Keratinocyte (primary cell): ENCODE data around the gene GPC5. TPM values are rescaled to one million over a fixed set of nuclear protein-coding genes. Genes with fewer than 3 reads are reported as not detected.

Experiments
- DNase-seq: peaks from one replicate; pipeline ENCODE4 v3.0.0-alpha.2; 2011; ENCODE audit warnings: low read depth, missing footprints, low spot score
- FAIRE-seq: peaks from 2 replicates; lab custom pipeline; 2011; peaks lifted over from hg19 to GRCh38; lab: Jason Lieb, UNC
- H2AFZ ChIP-seq: 2 replicates; pipeline ENCODE4 v1.6.0; 2012; ENCODE audit warnings: low read length, control low read depth, inconsistent platforms; ENCODE audit not compliant: control insufficient read depth
- H3K27ac ChIP-seq: 2 replicates; pipeline ENCODE4 v1.5.1; 2011; ENCODE audit warnings: low read length; ENCODE audit not compliant: control insufficient read depth, insufficient read depth
- H3K27me3 ChIP-seq: 3 replicates; pipeline ENCODE4 v1.6.0; 2011; ENCODE audit warnings: low read length; ENCODE audit not compliant: control insufficient read depth, insufficient read depth; ENCODE audit errors: extremely low read depth
- H3K36me3 ChIP-seq, 2 experiments: 2 replicates in 1 of 2; 3 replicates in 1 of 2; pipeline ENCODE4 v1.5.1; 2011; ENCODE audit warnings: low read length in 2 of 2, mild to moderate bottlenecking in 1 of 2; ENCODE audit not compliant: control insufficient read depth in 2 of 2, insufficient read depth in 2 of 2; ENCODE audit errors: extremely low read depth in 1 of 2
- H3K4me1 ChIP-seq: 3 replicates; pipeline ENCODE4 v1.5.1; 2011; ENCODE audit warnings: low read length; ENCODE audit not compliant: control insufficient read depth, insufficient read depth; ENCODE audit errors: extremely low read depth
- H3K4me2 ChIP-seq: 3 replicates; pipeline ENCODE4 v1.6.0; 2011; ENCODE audit warnings: low read depth, low read length; ENCODE audit not compliant: control insufficient read depth, insufficient read depth; ENCODE audit errors: extremely low read depth
- H3K4me3 ChIP-seq, 3 experiments: fragments of 200-600 bp in 1 of 3; sonication (generic) in 1 of 3; 2 replicates in 2 of 3; 3 replicates in 1 of 3; pipeline ENCODE4 v1.5.1; 2011 to 2016; ENCODE audit warnings: low read length in 3 of 3, mild to moderate bottlenecking in 3 of 3, control low read depth in 2 of 3, inconsistent platforms in 1 of 3, low read depth in 1 of 3, mixed read lengths in 1 of 3, mixed run types in 1 of 3, moderate library complexity in 1 of 3; ENCODE audit not compliant: control insufficient read depth in 2 of 3, insufficient read depth in 2 of 3; ENCODE audit errors: extremely low read depth in 1 of 3
- H3K79me2 ChIP-seq: 2 replicates; pipeline ENCODE4 v1.6.0; 2012; ENCODE audit warnings: low read length; ENCODE audit not compliant: control insufficient read depth, insufficient read depth
- H3K9ac ChIP-seq: 3 replicates; pipeline ENCODE4 v1.6.0; 2011; ENCODE audit warnings: low read length; ENCODE audit not compliant: control insufficient read depth, insufficient read depth; ENCODE audit errors: extremely low read depth
- H3K9me1 ChIP-seq: 3 replicates; pipeline ENCODE4 v1.6.0; 2011; ENCODE audit warnings: low read length; ENCODE audit not compliant: control insufficient read depth, insufficient read depth; ENCODE audit errors: extremely low read depth
- H3K9me3 ChIP-seq: 2 replicates; pipeline ENCODE4 v1.5.1; 2012; ENCODE audit warnings: low read depth, low read length; ENCODE audit not compliant: control insufficient read depth
- H4K20me1 ChIP-seq: 3 replicates; pipeline ENCODE4 v1.6.0; 2011; ENCODE audit warnings: low read length; ENCODE audit not compliant: control insufficient read depth, insufficient read depth; ENCODE audit errors: extremely low read depth
- EZH2 ChIP-seq: IDR thresholded peaks from one replicate; pipeline ENCODE4 v1.6.1; 2012; ENCODE audit warnings: inconsistent platforms, mild to moderate bottlenecking, low read length, moderate library complexity
- dilution Hi-C: fragments of 300-500 bp; cut with MboI; formaldehyde crosslinking; loops from one replicate; pipeline ENCODE4 v1.7.0; 2020; ENCODE audit warnings: low sequenced_read_pairs; ENCODE audit not compliant: extremely low pct_ligation_motif_present
- polyA plus RNA-seq, 5 experiments: library from polyadenylated mRNA; depleted of rRNA in 3 of 5; stranded (reverse) in 3 of 5; stranded (forward) in 1 of 5; unstranded in 1 of 5; fragments of >200 nt; gene quantifications; 1 replicate in 1 of 5; 2 replicates in 3 of 5; 3 replicates in 1 of 5; pipeline versions ENCODE4 v1.2.1 to v1.2.3, GENCODE V29; 2011 to 2012; ENCODE audit warnings: missing spikeins in 2 of 5, low read depth in 1 of 5, low replicate concordance in 1 of 5
- TF ChIP-seq, protein P1 (sequence below), 3 experiments: IDR thresholded peaks in 1 of 3; conservative IDR thresholded peaks in 1 of 3; optimal IDR thresholded peaks in 1 of 3; 2 replicates in 2 of 3; 3 replicates in 1 of 3; pipeline versions ENCODE3 to v1.5.1; 2011; ENCODE audit warnings: low read length in 3 of 3, mild to moderate bottlenecking in 3 of 3, moderate library complexity in 2 of 3, control low read depth in 1 of 3, inconsistent platforms in 1 of 3; ENCODE audit not compliant: insufficient read depth in 2 of 3; ENCODE audit errors: extremely low read depth in 1 of 3

The GPC5 gene
- polyA plus RNA-seq, 1 donor (not counting 4 experiments of a cell fraction or from before 2014, with no cell fraction given) = 0.10 TPM

DNA sequence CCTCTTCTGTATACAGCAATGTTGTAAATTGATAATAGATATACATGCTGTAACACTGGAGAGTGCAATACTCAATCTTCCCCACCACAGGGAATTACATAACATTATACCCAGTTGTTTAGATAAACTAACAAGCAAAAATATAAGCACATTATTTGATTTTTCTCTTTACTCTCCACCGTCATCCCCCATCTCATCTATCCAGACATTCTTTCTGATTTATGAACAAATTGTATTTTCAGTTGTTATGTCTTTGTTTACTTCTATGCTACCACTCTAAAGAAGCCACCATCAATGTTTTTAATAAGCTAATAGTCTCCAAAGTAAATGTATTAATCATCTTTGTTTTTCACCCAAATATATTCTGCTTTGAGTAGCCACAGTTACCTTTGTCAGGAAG is 1337.5 kb downstream of the GPC5 start:
- Histone ChIP-seq H3K36me3 (no peaks in the 10 kb centered on the region), H3K79me2 (no peaks in the 10 kb centered on the region), H3K9ac (no peak overlapping the region), H3K4me1 (no peaks in the 10 kb centered on the region), H4K20me1 (no peaks in the 10 kb centered on the region), H2AFZ (no peak overlapping the region), H3K4me3 (no peak overlapping the region), H3K27me3 (no peaks in the 10 kb centered on the region), H3K27ac (no peak overlapping the region), H3K9me1 (no peaks in the 10 kb centered on the region), H3K4me2 (no peak overlapping the region), H3K9me3 (no peaks in the 10 kb centered on the region)
- dilution Hi-C loops = no loop called here
- no peak for FAIRE-seq
- TF ChIP-seq, protein P1, sequence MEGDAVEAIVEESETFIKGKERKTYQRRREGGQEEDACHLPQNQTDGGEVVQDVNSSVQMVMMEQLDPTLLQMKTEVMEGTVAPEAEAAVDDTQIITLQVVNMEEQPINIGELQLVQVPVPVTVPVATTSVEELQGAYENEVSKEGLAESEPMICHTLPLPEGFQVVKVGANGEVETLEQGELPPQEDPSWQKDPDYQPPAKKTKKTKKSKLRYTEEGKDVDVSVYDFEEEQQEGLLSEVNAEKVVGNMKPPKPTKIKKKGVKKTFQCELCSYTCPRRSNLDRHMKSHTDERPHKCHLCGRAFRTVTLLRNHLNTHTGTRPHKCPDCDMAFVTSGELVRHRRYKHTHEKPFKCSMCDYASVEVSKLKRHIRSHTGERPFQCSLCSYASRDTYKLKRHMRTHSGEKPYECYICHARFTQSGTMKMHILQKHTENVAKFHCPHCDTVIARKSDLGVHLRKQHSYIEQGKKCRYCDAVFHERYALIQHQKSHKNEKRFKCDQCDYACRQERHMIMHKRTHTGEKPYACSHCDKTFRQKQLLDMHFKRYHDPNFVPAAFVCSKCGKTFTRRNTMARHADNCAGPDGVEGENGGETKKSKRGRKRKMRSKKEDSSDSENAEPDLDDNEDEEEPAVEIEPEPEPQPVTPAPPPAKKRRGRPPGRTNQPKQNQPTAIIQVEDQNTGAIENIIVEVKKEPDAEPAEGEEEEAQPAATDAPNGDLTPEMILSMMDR (optimal IDR thresholded peaks at IDR 0.05 in 1 of 3, IDR thresholded peaks at IDR 0.05 in 1 of 3, conservative IDR thresholded peaks at IDR 0.05 in 1 of 3; ENCODE audit: extremely low read depth in 1 of 3, insufficient read depth in 2 of 3, low read length in 3 of 3) = no peak
- TF ChIP-seq EZH2 = no peak
- DNase-seq = no peak

DNA sequence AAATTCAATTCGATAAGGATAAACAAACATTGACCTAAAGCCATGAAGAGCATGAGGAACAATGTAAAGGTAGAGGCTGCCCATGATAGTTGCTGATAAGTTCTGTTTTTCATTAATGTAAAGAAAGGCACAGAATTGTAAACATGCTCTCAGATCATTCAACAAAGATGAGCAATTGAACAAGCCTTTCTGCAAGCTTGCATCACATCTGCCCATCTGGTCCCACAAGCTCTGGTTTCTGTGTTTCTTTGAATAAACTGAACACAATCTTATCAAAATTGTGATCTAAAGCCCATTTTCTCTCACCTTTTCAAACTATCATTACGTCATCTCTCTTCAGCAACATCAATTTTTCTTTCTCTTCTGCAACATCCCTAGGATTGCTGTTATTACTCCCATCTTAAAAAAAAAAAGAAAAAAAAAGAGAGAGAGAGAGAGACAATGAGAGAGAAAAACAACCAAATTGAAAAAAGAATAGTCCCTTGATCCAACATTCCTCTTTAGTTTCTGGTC is 1340.9 kb downstream of the GPC5 start:
- no peaks in the 10 kb centered on the region for H3K4me1 ChIP-seq
- no peaks in the 10 kb centered on the region for H3K79me2 ChIP-seq
- no peaks in the 10 kb centered on the region for H3K27me3 ChIP-seq
- H3K4me2 ChIP-seq = no peak overlapping the region
- H3K4me3 ChIP-seq = no peak overlapping the region
- TF ChIP-seq EZH2 = no peak
- TF ChIP-seq, protein P1 (optimal IDR thresholded peaks at IDR 0.05 in 1 of 3, IDR thresholded peaks at IDR 0.05 in 1 of 3, conservative IDR thresholded peaks at IDR 0.05 in 1 of 3; ENCODE audit: extremely low read depth in 1 of 3, insufficient read depth in 2 of 3, low read length in 3 of 3) = no peak
- H3K9me3 ChIP-seq = no peaks in the 10 kb centered on the region
- no peak overlapping the region for H3K9ac ChIP-seq
- H3K27ac ChIP-seq = no peak overlapping the region
- dilution Hi-C loops = no loop called here
- H3K9me1 ChIP-seq = no peaks in the 10 kb centered on the region
- H2AFZ ChIP-seq = no peak overlapping the region
- no peak for DNase-seq
- H3K36me3 ChIP-seq = no peaks in the 10 kb centered on the region
- no peak for FAIRE-seq
- H4K20me1 ChIP-seq = no peaks in the 10 kb centered on the region
